Measurements from ENCODE around the gene WDR90. TPM values are rescaled to one million over a fixed set of nuclear protein-coding genes. Genes with fewer than 3 reads are reported as not detected.

Gene WDR90
- total RNA-seq, 1 donor from 2014 or later = 21.2 TPM

GRCh38 chr16:686459-687260 is 37.5 kb downstream of the WDR90 start:
- Histone ChIP-seq H3K9me3 (ENCODE audit: insufficient read depth, low read depth, low read length) (no peaks in the 10 kb centered on the region), H3K4me3 (ENCODE audit: insufficient read depth, low read depth, low read length) (no peak overlapping the region), H3K79me2 (ENCODE audit: insufficient read depth, low read length) (peaks cover 63% of the 10 kb centered on the region), H4K20me1 (ENCODE audit: insufficient read depth, low read length) (peaks cover 20% of the 10 kb centered on the region), H3K27ac (ENCODE audit: low read depth, low read length) (no peak overlapping the region), H3K36me3 (ENCODE audit: insufficient read depth, low read length) (peaks cover 3% of the 10 kb centered on the region), H2AFZ (ENCODE audit: low read depth, low read length) (no peak overlapping the region), H3K4me1 (ENCODE audit: insufficient read depth, low read length) (peaks cover 23% of the 10 kb centered on the region), H3K9ac (ENCODE audit: low read length) (no peak overlapping the region), H3K27me3 (ENCODE audit: insufficient read depth, low read length) (no peaks in the 10 kb centered on the region), H3K4me2 (ENCODE audit: low read length) (no peak overlapping the region)
- Mint-ChIP-seq H3K36me3 (ENCODE audit: low read depth, unreplicated experiment) (peaks cover 6% of the 10 kb centered on the region), H3K9me3 (ENCODE audit: unreplicated experiment) (no peaks in the 10 kb centered on the region), H3K4me1 (ENCODE audit: low read depth, unreplicated experiment) (peaks cover 10% of the 10 kb centered on the region), H3K4me3 (ENCODE audit: unreplicated experiment) (no peak overlapping the region), H3K27me3 (ENCODE audit: low read depth, unreplicated experiment) (peaks cover 4% of the 10 kb centered on the region), H3K27ac (ENCODE audit: unreplicated experiment) (no peak overlapping the region)
- DNase-seq (ENCODE audit: low read depth) (no peak), FAIRE-seq (no peak)
- TF ChIP-seq EZH2 (IDR thresholded peaks at IDR 0.05; ENCODE audit: insufficient read depth, low read length) (no peak), CTCF (IDR thresholded peaks at IDR 0.05; ENCODE audit: insufficient read depth, low read depth, low read length) (no peak)

DNA sequence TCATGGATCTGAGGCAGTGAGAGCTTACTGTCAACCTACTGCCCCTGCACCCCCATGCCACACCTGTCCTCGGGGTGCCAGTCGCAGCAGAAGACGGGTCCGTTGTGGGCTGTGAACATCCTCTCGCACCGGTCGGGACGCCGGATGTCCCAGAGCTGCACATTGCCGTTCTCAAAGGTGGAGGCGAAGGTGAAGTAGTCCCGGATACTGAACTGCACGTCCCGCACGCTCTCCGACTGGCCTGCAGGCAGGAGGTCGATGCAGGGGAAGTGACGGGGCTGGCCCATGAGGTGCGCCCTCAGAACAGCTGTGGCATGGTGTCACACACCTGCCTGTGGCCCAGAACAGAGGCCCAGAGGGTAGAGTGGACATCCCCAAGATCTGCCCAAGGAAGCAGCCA is 38.3 kb downstream of the WDR90 start:
- Histone ChIP-seq H3K36me3 (ENCODE audit: insufficient read depth, low read length) (no peaks in the 10 kb centered on the region), H3K79me2 (ENCODE audit: insufficient read depth, low read length) (peaks cover 55% of the 10 kb centered on the region), H3K27me3 (ENCODE audit: insufficient read depth, low read length) (no peaks in the 10 kb centered on the region), H3K4me3 (ENCODE audit: insufficient read depth, low read depth, low read length) (no peak overlapping the region), H4K20me1 (ENCODE audit: insufficient read depth, low read length) (peaks cover 11% of the 10 kb centered on the region), H3K4me2 (ENCODE audit: low read length) (no peak overlapping the region), H3K9me3 (ENCODE audit: insufficient read depth, low read depth, low read length) (no peaks in the 10 kb centered on the region), H3K9ac (ENCODE audit: low read length) (no peak overlapping the region), H2AFZ (ENCODE audit: low read depth, low read length) (no peak overlapping the region), H3K27ac (ENCODE audit: low read depth, low read length) (no peak overlapping the region), H3K4me1 (ENCODE audit: insufficient read depth, low read length) (peaks cover 17% of the 10 kb centered on the region)
- Mint-ChIP-seq H3K27ac (ENCODE audit: unreplicated experiment) (no peak overlapping the region), H3K36me3 (ENCODE audit: low read depth, unreplicated experiment) (peaks cover 2% of the 10 kb centered on the region), H3K4me1 (ENCODE audit: low read depth, unreplicated experiment) (peaks cover 5% of the 10 kb centered on the region), H3K27me3 (ENCODE audit: low read depth, unreplicated experiment) (peaks cover 5% of the 10 kb centered on the region), H3K4me3 (ENCODE audit: unreplicated experiment) (no peak overlapping the region), H3K9me3 (ENCODE audit: unreplicated experiment) (no peaks in the 10 kb centered on the region)
- DNase-seq (ENCODE audit: low read depth) (no peak), FAIRE-seq (no peak)
- no peak for TF ChIP-seq CTCF (IDR thresholded peaks at IDR 0.05; ENCODE audit: insufficient read depth, low read depth, low read length)
- no peak for TF ChIP-seq EZH2 (IDR thresholded peaks at IDR 0.05; ENCODE audit: insufficient read depth, low read length)
